Smooth muscle cell (in vitro differentiated cells): Measurements from ENCODE around the gene SOX1. TPM values are rescaled to one million over a fixed set of nuclear protein-coding genes. Genes with fewer than 3 reads are reported as not detected.

ENCODE experiments used
- DNase-seq: peaks from one replicate; lab custom pipeline; 2025; ENCODE audit not compliant: unreplicated experiment; lab: John Stamatoyannopoulos, UW
- H2AFZ ChIP-seq: fragments of 200-600 bp; sonication (generic); 2 replicates; pipeline ENCODE4 v1.6.0; 2016; ENCODE audit warnings: antibody characterized with exemption, low read depth, mild to moderate bottlenecking
- H3F3A ChIP-seq: fragments of 200-600 bp; sonication (generic); 2 replicates; pipeline ENCODE4 v1.6.0; 2017; ENCODE audit warnings: antibody characterized with exemption, low read depth
- H3K27ac ChIP-seq: fragments of 200-600 bp; sonication (generic); 2 replicates; pipeline ENCODE4 v1.5.1; 2016; ENCODE audit warnings: low read depth, mild to moderate bottlenecking
- H3K27me3 ChIP-seq: fragments of 200-600 bp; sonication (generic); 2 replicates; pipeline ENCODE4 v1.6.1; 2016; ENCODE audit warnings: low read depth, mild to moderate bottlenecking
- H3K36me3 ChIP-seq: fragments of 200-600 bp; sonication (generic); 2 replicates; pipeline ENCODE4 v1.5.1; 2016; ENCODE audit warnings: low read depth
- H3K4me1 ChIP-seq: fragments of 200-600 bp; sonication (generic); 2 replicates; pipeline ENCODE4 v1.5.1; 2016; ENCODE audit warnings: low read depth
- H3K4me2 ChIP-seq: fragments of 200-600 bp; sonication (generic); 2 replicates; pipeline ENCODE4 v1.6.0; 2016; ENCODE audit warnings: mild to moderate bottlenecking
- H3K4me3 ChIP-seq: fragments of 200-600 bp; sonication (generic); 2 replicates; pipeline ENCODE4 v1.5.1; 2016; ENCODE audit warnings: mild to moderate bottlenecking
- H3K79me2 ChIP-seq: fragments of 200-600 bp; sonication (generic); 2 replicates; pipeline ENCODE4 v1.6.0; 2016; ENCODE audit warnings: low read depth, mild to moderate bottlenecking
- H3K9ac ChIP-seq: fragments of 200-600 bp; sonication (generic); 2 replicates; pipeline ENCODE4 v1.6.0; 2016; ENCODE audit warnings: low read depth
- H3K9me3 ChIP-seq: fragments of 200-600 bp; sonication (generic); replicated peaks from 2 replicates; pipeline ENCODE4 v1.5.1; 2016; ENCODE audit warnings: low read depth
- H4K20me1 ChIP-seq: fragments of 200-600 bp; sonication (generic); 2 replicates; pipeline ENCODE4 v1.6.0; 2016; ENCODE audit warnings: low read depth
- CTCF ChIP-seq: fragments of 200-600 bp; sonication (generic); IDR thresholded peaks from 2 replicates; pipeline ENCODE4 v1.5.1; 2017; ENCODE audit warnings: borderline replicate concordance, mild to moderate bottlenecking, antibody characterized with exemption; ENCODE audit not compliant: insufficient read depth, poor library complexity, severe bottlenecking
- WGBS: methylation state at CpG from one replicate; pipeline ENCODE4 v1.1.7; 2016; ENCODE audit warnings: low lambda C conversion rate; 5-methylcytosine and 5-hydroxymethylcytosine counted together
- polyA plus RNA-seq: library from polyadenylated mRNA; unstranded; fragments of >200 nt; fragmentation: Nextera tagmentation; extraction: Ambion mirVana; gene quantifications from 2 replicates; pipeline ENCODE4 v1.2.1, GENCODE V29; 2016
- total RNA-seq: library from RNA; depleted of rRNA; stranded (reverse); fragments of >200 nt; gene quantifications from 2 replicates; pipeline ENCODE4 v1.2.3, GENCODE V29; 2014

The SOX1 gene
- total and polyA plus RNA-seq, 2 experiments from 2014 or later, result not detected

GRCh38 chr13:112055915-112056269 is 11.1 kb upstream of the SOX1 start:
- DNase-seq, result no peak
- WGBS, result 2% methylated on average over 25 of the region's 32 CpGs
- Histone ChIP-seq H4K20me1 (no peaks in the 10 kb centered on the region), H3K9me3 (no peaks in the 10 kb centered on the region), H2AFZ (no peak overlapping the region), H3K27ac (no peak overlapping the region), H3K9ac (no peak overlapping the region), H3K27me3 (peaks cover 100% of the 10 kb centered on the region), H3K4me3 (no peak overlapping the region), H3K36me3 (no peaks in the 10 kb centered on the region), H3K4me2 (peak overlapping the region; percentile 22), H3K79me2 (no peaks in the 10 kb centered on the region), H3F3A (no peaks in the 10 kb centered on the region), H3K4me1 (peaks cover 28% of the 10 kb centered on the region)
- TF ChIP-seq CTCF, result no peak

GRCh38 chr13:112056284-112056727 is 10.6 kb upstream of the SOX1 start:
- Histone ChIP-seq H3K27me3 (peaks cover 100% of the 10 kb centered on the region), H3K9me3 (no peaks in the 10 kb centered on the region), H3K36me3 (no peaks in the 10 kb centered on the region), H3K4me2 (peak overlapping the region; percentile 22), H4K20me1 (no peaks in the 10 kb centered on the region), H3F3A (no peaks in the 10 kb centered on the region), H3K4me1 (peaks cover 29% of the 10 kb centered on the region), H2AFZ (no peak overlapping the region), H3K4me3 (no peak overlapping the region), H3K27ac (no peak overlapping the region), H3K9ac (no peak overlapping the region), H3K79me2 (no peaks in the 10 kb centered on the region)
- 6% methylated on average over 9 of the region's 32 CpGs for WGBS
- TF ChIP-seq CTCF, result no peak
- no peak for DNase-seq

GRCh38 chr13:112056739-112057438 is 10.1 kb upstream of the SOX1 start:
- Histone ChIP-seq H3K9ac (no peak overlapping the region), H3K79me2 (no peaks in the 10 kb centered on the region), H4K20me1 (no peaks in the 10 kb centered on the region), H3K27ac (no peak overlapping the region), H3K4me3 (no peak overlapping the region), H3F3A (no peaks in the 10 kb centered on the region), H3K9me3 (no peaks in the 10 kb centered on the region), H2AFZ (no peak overlapping the region), H3K27me3 (peaks cover 100% of the 10 kb centered on the region), H3K4me2 (peak overlapping the region; percentile 22), H3K4me1 (peaks cover 35% of the 10 kb centered on the region), H3K36me3 (no peaks in the 10 kb centered on the region)
- DNase-seq, result no peak
- no peak for TF ChIP-seq CTCF
- WGBS, result 3% methylated on average over 66 of the region's 72 CpGs

GRCh38 chr13:112057439-112057735 is 9.6 kb upstream of the SOX1 start:
- WGBS, result 6% methylated on average over 24 of the region's 25 CpGs
- Histone ChIP-seq H3K79me2 (no peaks in the 10 kb centered on the region), H2AFZ (no peak overlapping the region), H3K27ac (no peak overlapping the region), H3K27me3 (peaks cover 100% of the 10 kb centered on the region), H3K9me3 (no peaks in the 10 kb centered on the region), H3K36me3 (no peaks in the 10 kb centered on the region), H3K4me1 (peaks cover 40% of the 10 kb centered on the region), H3K9ac (no peak overlapping the region), H3K4me3 (no peak overlapping the region), H3F3A (no peaks in the 10 kb centered on the region), H4K20me1 (no peaks in the 10 kb centered on the region), H3K4me2 (no peak overlapping the region)
- TF ChIP-seq CTCF, result no peak
- DNase-seq, result no peak
